B cell (primary cell): Measurements from ENCODE around the gene NAA15. TPM values are rescaled to one million over a fixed set of nuclear protein-coding genes. Genes with fewer than 3 reads are reported as not detected.

Source experiments
- ATAC-seq: fragments of 200-7000 bp; cut with Tn5 transposase; one replicate; pipeline ENCODE4 v1.10.0; 2021; ENCODE audit warnings: low read depth, mild to moderate bottlenecking, moderate number of reproducible peaks, moderate library complexity
- CTCF ChIA-PET: fragments of 350-600 bp; sonication (Branson Sonifier 250); formaldehyde crosslinking; loops from one replicate; lab custom pipeline; 2021; ENCODE audit warnings: antibody characterized with exemption, inconsistent platforms; lab: Charles Lee
- POLR2A ChIA-PET: fragments of 350-600 bp; sonication (Branson Sonifier 250); formaldehyde crosslinking; loops from one replicate; lab custom pipeline; 2021; ENCODE audit warnings: antibody characterized with exemption; lab: Charles Lee
- DNase-seq: peaks from one replicate; pipeline ENCODE4 v3.0.0; 2013
- H2AFZ ChIP-seq: 2 replicates; pipeline ENCODE4 v1.6.1; 2012; ENCODE audit warnings: mild to moderate bottlenecking, low read depth, low read length; ENCODE audit not compliant: insufficient read depth, poor library complexity, severe bottlenecking
- H3K27ac ChIP-seq, 2 donors: 1 replicate in 1 of 2; 2 replicates in 1 of 2; pipeline ENCODE4 v1.5.1; 2012 to 2013; ENCODE audit warnings: low read length in 2 of 2, mild to moderate bottlenecking in 2 of 2, moderate library complexity in 1 of 2
- H3K27me3 ChIP-seq, 4 experiments: fragments of 200-600 bp in 1 of 4; sonication (generic) in 1 of 4; replicated peaks in 1 of 4; 1 replicate in 2 of 4; 2 replicates in 2 of 4; pipeline versions ENCODE4 v1.6.1 to v1.7.0; 2013 to 2016; ENCODE audit warnings: low read length in 3 of 4, mild to moderate bottlenecking in 2 of 4, mixed read lengths in 1 of 4, moderate library complexity in 1 of 4; ENCODE audit not compliant: insufficient read depth in 4 of 4, control insufficient read depth in 3 of 4; ENCODE audit errors: control extremely low read depth in 1 of 4
- H3K36me3 ChIP-seq, 2 experiments: replicated peaks in 1 of 2; 1 replicate in 1 of 2; 2 replicates in 1 of 2; pipeline versions ENCODE4 v1.6.1 to v1.7.1; 2013; ENCODE audit warnings: low read length in 1 of 2; ENCODE audit not compliant: insufficient read depth in 2 of 2, control insufficient read depth in 1 of 2; ENCODE audit errors: control extremely low read depth in 1 of 2, extremely low read depth in 1 of 2
- H3K4me1 ChIP-seq, 2 donors: fragments of 200-600 bp in 1 of 2; sonication (generic) in 1 of 2; 1 replicate in 1 of 2; 2 replicates in 1 of 2; pipeline versions ENCODE4 v1.5.1 to v1.6.1; 2013 to 2017; ENCODE audit warnings: low read length in 2 of 2; ENCODE audit not compliant: control insufficient read depth in 2 of 2, insufficient read depth in 2 of 2
- H3K4me2 ChIP-seq: replicated peaks from 2 replicates; pipeline ENCODE3; 2012; ENCODE audit warnings: mild to moderate bottlenecking, low read depth, low read length; ENCODE audit not compliant: poor library complexity, severe bottlenecking
- H3K4me3 ChIP-seq, 5 experiments: fragments of 200-600 bp in 1 of 5; sonication (generic) in 1 of 5; 1 replicate in 3 of 5; 2 replicates in 2 of 5; pipeline versions ENCODE4 v1.5.1 to v1.7.0; 2011 to 2016; ENCODE audit warnings: low read length in 4 of 5, mild to moderate bottlenecking in 4 of 5, low read depth in 2 of 5, control low read depth in 1 of 5, moderate library complexity in 1 of 5; ENCODE audit not compliant: insufficient read depth in 1 of 5; ENCODE audit errors: control extremely low read depth in 1 of 5, extremely low read depth in 1 of 5
- H3K79me2 ChIP-seq: fragments of 200-600 bp; sonication (generic); one replicate; pipeline ENCODE4 v1.6.0; 2016; ENCODE audit warnings: low read length; ENCODE audit not compliant: control insufficient read depth, insufficient read depth
- H3K9ac ChIP-seq: fragments of 200-600 bp; sonication (generic); 2 replicates; pipeline ENCODE4 v1.6.1; 2017; ENCODE audit warnings: mild to moderate bottlenecking, low read length, moderate library complexity
- H3K9me3 ChIP-seq, 3 donors: one replicate each; pipeline versions ENCODE4 v1.6.1 to v1.7.1; 2013; ENCODE audit warnings: low read length in 2 of 3; ENCODE audit not compliant: control insufficient read depth in 2 of 3, insufficient read depth in 1 of 3; ENCODE audit errors: control extremely low read depth in 1 of 3
- H4K20me1 ChIP-seq: 2 replicates; pipeline ENCODE4 v1.6.0; 2012; ENCODE audit warnings: mild to moderate bottlenecking, low read length; ENCODE audit not compliant: insufficient read depth, control insufficient read depth, poor library complexity, severe bottlenecking
- H3K27ac Mint-ChIP-seq: one replicate; pipeline ENCODE4 v1.8.0; 2021; ENCODE audit warnings: mixed read lengths
- H3K27me3 Mint-ChIP-seq: one replicate; pipeline ENCODE4 v1.8.0; 2021; ENCODE audit warnings: mixed read lengths
- H3K4me1 Mint-ChIP-seq: one replicate; pipeline ENCODE4 v1.8.0; 2021; ENCODE audit warnings: mixed read lengths
- H3K4me3 Mint-ChIP-seq: one replicate; pipeline ENCODE4 v1.8.0; 2021; ENCODE audit warnings: mixed read lengths
- H3K9me3 Mint-ChIP-seq: one replicate; pipeline ENCODE4 v1.8.0; 2022; ENCODE audit warnings: mixed read lengths; ENCODE audit not compliant: insufficient read depth
- EZH2 ChIP-seq: IDR thresholded peaks from 2 replicates; pipeline ENCODE4 v1.6.1; 2012; ENCODE audit warnings: borderline replicate concordance, low read depth, mild to moderate bottlenecking, moderate library complexity, low read length; ENCODE audit not compliant: insufficient read depth, poor library complexity, severe bottlenecking
- WGBS: methylation state at CpG from one replicate; pipeline ENCODE4 v1.1.5; 2013; ENCODE audit warnings: missing lambda C conversion rate; ENCODE audit not compliant: insufficient coverage; 5-methylcytosine and 5-hydroxymethylcytosine counted together
- intact Hi-C: fragments of 100-400 bp; cut with micrococcal nuclease; formaldehyde crosslinking; loops from one replicate; pipeline ENCODE4 v1.10.0; 2022
- polyA plus RNA-seq: library from polyadenylated mRNA; depleted of rRNA; stranded (reverse); fragments of >200 nt; gene quantifications from 2 replicates; pipeline ENCODE4 v1.2.3, GENCODE V29; 2012
- total RNA-seq, 2 donors: library from RNA; stranded (reverse); fragments of 120-200 nt in 1 of 2; gene quantifications; 1 replicate in 1 of 2; 2 replicates in 1 of 2; pipeline versions ENCODE4 v1.2.3 to v1.2.4, GENCODE V29; 2013 to 2022
- TF ChIP-seq, protein P1 (sequence below): fragments of 200-600 bp; IDR thresholded peaks from one replicate; pipeline ENCODE4 v1.8.0; 2022; ENCODE audit warnings: antibody characterized with exemption, mild to moderate bottlenecking

NAA15 gene
- total and polyA plus RNA-seq, 2 donors (not counting 1 experiment from before 2014, with no cell fraction given), result 10.0 to 56.7 TPM

- Histone ChIP-seq H3K9me3 (peaks cover 0 to 11% (median 0%) of the 10 kb centered on the region in 3 donors), H3K4me1 (peaks cover 5 to 10% of the 10 kb centered on the region in 2 donors), H3K4me2 (no peak overlapping the region), H3K36me3 (peaks cover 4 to 10% of the 10 kb centered on the region in 2 experiments), H2AFZ (no peak overlapping the region), H3K4me3 (no peak overlapping the region), H3K27ac (no peak overlapping the region), H3K27me3 (no peaks in the 10 kb centered on the region), H3K9ac (no peak overlapping the region), H3K79me2 (peaks cover 99% of the 10 kb centered on the region), H4K20me1 (peaks cover 59% of the 10 kb centered on the region)
- H3K9me3 Mint-ChIP-seq, result no peaks in the 10 kb centered on the region
- no peak for TF ChIP-seq EZH2
- TF ChIP-seq, protein P1, sequence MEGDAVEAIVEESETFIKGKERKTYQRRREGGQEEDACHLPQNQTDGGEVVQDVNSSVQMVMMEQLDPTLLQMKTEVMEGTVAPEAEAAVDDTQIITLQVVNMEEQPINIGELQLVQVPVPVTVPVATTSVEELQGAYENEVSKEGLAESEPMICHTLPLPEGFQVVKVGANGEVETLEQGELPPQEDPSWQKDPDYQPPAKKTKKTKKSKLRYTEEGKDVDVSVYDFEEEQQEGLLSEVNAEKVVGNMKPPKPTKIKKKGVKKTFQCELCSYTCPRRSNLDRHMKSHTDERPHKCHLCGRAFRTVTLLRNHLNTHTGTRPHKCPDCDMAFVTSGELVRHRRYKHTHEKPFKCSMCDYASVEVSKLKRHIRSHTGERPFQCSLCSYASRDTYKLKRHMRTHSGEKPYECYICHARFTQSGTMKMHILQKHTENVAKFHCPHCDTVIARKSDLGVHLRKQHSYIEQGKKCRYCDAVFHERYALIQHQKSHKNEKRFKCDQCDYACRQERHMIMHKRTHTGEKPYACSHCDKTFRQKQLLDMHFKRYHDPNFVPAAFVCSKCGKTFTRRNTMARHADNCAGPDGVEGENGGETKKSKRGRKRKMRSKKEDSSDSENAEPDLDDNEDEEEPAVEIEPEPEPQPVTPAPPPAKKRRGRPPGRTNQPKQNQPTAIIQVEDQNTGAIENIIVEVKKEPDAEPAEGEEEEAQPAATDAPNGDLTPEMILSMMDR, result no peak
- ATAC-seq, result no peak
- peaks cover 48% of the 10 kb centered on the region for H3K4me1 Mint-ChIP-seq
- ChIA-PET CTCF (interaction anchor here (1.3 kb wide), 1 partner anchor 29 kb away, joined by 4 read pairs; no protein-coding TSS in a partner anchor), POLR2A (no interaction called here)
- intact Hi-C loops, result no loop called here
- 95% methylated on average over 3 of the region's 6 CpGs for WGBS
- no peak for DNase-seq
- no peak overlapping the region for H3K4me3 Mint-ChIP-seq
- H3K27ac Mint-ChIP-seq, result no peak overlapping the region
- H3K27me3 Mint-ChIP-seq, result no peaks in the 10 kb centered on the region
These were observed 23.3 kb downstream of the NAA15 start for GRCh38 chr4:139324620-139325019.

GRCh38 chr4:139329665-139330200 is 28.4 kb downstream of the NAA15 start:
- DNase-seq (no peak), ATAC-seq (no peak)
- Histone ChIP-seq H3K27ac (peak overlapping the region in 1 of 2 donors; percentile 2), H3K4me3 (no peak overlapping the region), H3K79me2 (peaks cover 99% of the 10 kb centered on the region), H2AFZ (no peak overlapping the region), H3K9ac (no peak overlapping the region), H4K20me1 (peaks cover 50% of the 10 kb centered on the region), H3K27me3 (no peaks in the 10 kb centered on the region), H3K36me3 (peaks cover 4 to 26% of the 10 kb centered on the region in 2 experiments), H3K9me3 (peaks cover 0 to 11% (median 0%) of the 10 kb centered on the region in 3 donors), H3K4me1 (peaks cover 9 to 11% of the 10 kb centered on the region in 2 donors), H3K4me2 (no peak overlapping the region)
- no peak for TF ChIP-seq EZH2
- TF ChIP-seq, protein P1, result no peak
- ChIA-PET CTCF (interaction anchor here (0.7 to 1.2 kb wide), 2 partner anchors 13 to 34 kb away, joined by 4 to 9 read pairs; no protein-coding TSS in a partner anchor), POLR2A (no interaction called here)
- intact Hi-C loops, result no loop called here
- no peaks in the 10 kb centered on the region for H3K27me3 Mint-ChIP-seq
- peaks cover 35% of the 10 kb centered on the region for H3K4me1 Mint-ChIP-seq
- H3K27ac Mint-ChIP-seq, result no peak overlapping the region
- 83% methylated on average over 1 of the region's 4 CpGs for WGBS
- H3K9me3 Mint-ChIP-seq, result no peaks in the 10 kb centered on the region
- H3K4me3 Mint-ChIP-seq, result no peak overlapping the region
